GM12878 (cell line): ENCODE results near the gene PTP4A1. TPM values are rescaled to one million over a fixed set of nuclear protein-coding genes. Genes with fewer than 3 reads are reported as not detected.

ENCODE experiments used
- ATAC-seq: fragments of 200-7000 bp; cut with Tn5 transposase; 3 replicates; pipeline ENCODE4 v1.9.1; 2020; ENCODE audit warnings: mild to moderate bottlenecking, moderate library complexity
- BruUV-seq: library from RNA; stranded (reverse); fragments of 400-500 nt; replicated peaks from 2 replicates; lab custom pipeline; 2021; lab: Mats Ljungman, UMichigan
- CTCF ChIA-PET: fragments of 300-600 bp; sonication (Branson Sonifier 250); formaldehyde crosslinking; extraction: SDS; loops from one replicate; lab custom pipeline; 2021; ENCODE audit warnings: inconsistent platforms; lab: Yijun Ruan, JAX
- POLR2A ChIA-PET: fragments of 350-600 bp; formaldehyde crosslinking; extraction: SDS; loops from one replicate; lab custom pipeline; 2021; ENCODE audit warnings: inconsistent platforms; lab: Charles Lee
- RAD21 ChIA-PET: fragments of 300-600 bp; sonication (Branson Sonifier 250); formaldehyde crosslinking; loops from one replicate; lab custom pipeline; 2023; ENCODE audit warnings: antibody characterized with exemption; ENCODE audit not compliant: unreplicated experiment; lab: Charles Lee
- SMC1A ChIA-PET: fragments of 300-600 bp; sonication (Branson Sonifier 250); formaldehyde crosslinking; loops from one replicate; lab custom pipeline; 2023; ENCODE audit not compliant: unreplicated experiment, uncharacterized antibody; lab: Charles Lee
- DNase-seq: peaks from one replicate; pipeline ENCODE4 v3.0.0-alpha.2; 2011; ENCODE audit warnings: low read depth, low spot score
- FAIRE-seq: peaks from 3 replicates; lab custom pipeline; 2011; peaks lifted over from hg19 to GRCh38; lab: Jason Lieb, UNC
- H2AFZ ChIP-seq: 2 replicates; pipeline ENCODE4 v1.6.0; 2011; ENCODE audit warnings: low read depth, low read length, control low read depth; ENCODE audit not compliant: control insufficient read depth
- H3K27ac ChIP-seq: 2 replicates; pipeline ENCODE4 v1.5.1; 2011; ENCODE audit warnings: control low read depth; ENCODE audit not compliant: control insufficient read depth, insufficient read depth
- H3K27me3 ChIP-seq, 2 experiments: replicated peaks in 1 of 2; 2 replicates each; pipeline versions ENCODE4 v1.6.0 to v1.6.1; 2011; ENCODE audit warnings: low read length in 1 of 2; ENCODE audit not compliant: control insufficient read depth in 2 of 2, insufficient read depth in 2 of 2
- H3K36me3 ChIP-seq, 2 experiments: 2 replicates each; pipeline ENCODE4 v1.5.1; 2011; ENCODE audit warnings: low read length in 1 of 2; ENCODE audit not compliant: control insufficient read depth in 2 of 2, insufficient read depth in 2 of 2
- H3K4me1 ChIP-seq: 2 replicates; pipeline ENCODE4 v1.6.1; 2011; ENCODE audit warnings: mild to moderate bottlenecking, low read length, moderate library complexity, mixed read lengths; ENCODE audit not compliant: control insufficient read depth, insufficient read depth
- H3K4me2 ChIP-seq: 2 replicates; pipeline ENCODE4 v1.6.0; 2011; ENCODE audit warnings: control low read depth; ENCODE audit not compliant: control insufficient read depth, insufficient read depth
- H3K4me3 ChIP-seq: fragments of 200-600 bp; sonication (generic); 2 replicates; pipeline ENCODE4 v1.5.1; 2016
- H3K79me2 ChIP-seq: 2 replicates; pipeline ENCODE4 v1.6.0; 2011; ENCODE audit warnings: low read length; ENCODE audit not compliant: control insufficient read depth, insufficient read depth
- H3K9ac ChIP-seq: 2 replicates; pipeline ENCODE4 v1.8.0; 2011; ENCODE audit warnings: low read length, control low read depth, mixed read lengths; ENCODE audit not compliant: control insufficient read depth, insufficient read depth
- H3K9me3 ChIP-seq: replicated peaks from 3 replicates; pipeline ENCODE4 v1.5.1; 2011; ENCODE audit warnings: mild to moderate bottlenecking, low read length; ENCODE audit not compliant: control insufficient read depth, insufficient read depth
- H4K20me1 ChIP-seq: 2 replicates; pipeline ENCODE4 v1.6.0; 2011; ENCODE audit not compliant: control insufficient read depth, insufficient read depth
- BMI1 ChIP-seq: fragments of 450-650 bp; IDR thresholded peaks from 2 replicates; pipeline ENCODE4 v1.6.1; 2016; ENCODE audit warnings: mild to moderate bottlenecking, moderate library complexity, borderline replicate concordance
- EED ChIP-seq: sonication (generic); IDR thresholded peaks from 2 replicates; pipeline ENCODE4 v1.6.1; 2016; ENCODE audit warnings: antibody characterized with exemption, low read depth
- ESRRA ChIP-seq: IDR thresholded peaks from 2 replicates; pipeline ENCODE4 v1.6.1; 2012; ENCODE audit warnings: mild to moderate bottlenecking, low read length, improper control_type of control experiment
- IKZF2 ChIP-seq, 2 experiments: fragments of 450-650 bp; IDR thresholded peaks; 2 replicates each; pipeline ENCODE4 v1.6.1; 2017; ENCODE audit warnings: mild to moderate bottlenecking in 2 of 2, moderate library complexity in 2 of 2
- MEF2B ChIP-seq: fragments of 450-650 bp; IDR thresholded peaks from 2 replicates; pipeline ENCODE4 v1.6.1; 2018; ENCODE audit warnings: mild to moderate bottlenecking, moderate library complexity; ENCODE audit not compliant: partially characterized antibody, poor library complexity, severe bottlenecking
- NR2C2 ChIP-seq: IDR thresholded peaks from 2 replicates; pipeline ENCODE4 v1.6.1; 2011; ENCODE audit warnings: borderline replicate concordance, low read depth; ENCODE audit not compliant: control insufficient read depth, insufficient read length
- POLR2AphosphoS2 ChIP-seq: IDR thresholded peaks from 2 replicates; pipeline ENCODE4 v1.6.1; 2011; ENCODE audit warnings: low read depth, mild to moderate bottlenecking, low read length, improper control_type of control experiment, moderate library complexity
- RBBP5 ChIP-seq: fragments of 200-600 bp; sonication (generic); conservative IDR thresholded peaks from 2 replicates; pipeline ENCODE4 v1.6.1; 2016
- SP1 ChIP-seq: IDR thresholded peaks from one replicate; pipeline ENCODE4 v1.6.1; 2011; ENCODE audit warnings: low read depth, low read length
- STAT3 ChIP-seq: IDR thresholded peaks from 2 replicates; pipeline ENCODE4 v1.6.1; 2011; ENCODE audit warnings: low read depth, low read length, improper control_type of control experiment
- ZNF687 ChIP-seq: fragments of 450-650 bp; IDR thresholded peaks from 2 replicates; pipeline ENCODE4 v1.6.1; 2017; ENCODE audit warnings: mild to moderate bottlenecking, moderate library complexity
- WGBS: methylation state at CpG from one replicate; pipeline ENCODE4 v1.1.6; 2016; ENCODE audit warnings: low lambda C conversion rate; ENCODE audit not compliant: insufficient replicate concordance, insufficient coverage; ENCODE audit errors: missing lambda C conversion rate; 5-methylcytosine and 5-hydroxymethylcytosine counted together
- in situ Hi-C: fragments of 300-500 bp; cut with MboI; formaldehyde crosslinking; loops from 9 replicates; pipeline ENCODE4 v1.14.3; 2018; ENCODE audit warnings: mixed read lengths
- intact Hi-C: fragments of 100-400 bp; cut with micrococcal nuclease; formaldehyde crosslinking; loops from one replicate; pipeline ENCODE4 v1.14.2; 2022; ENCODE audit not compliant: unreplicated experiment
- polyA plus RNA-seq, 11 experiments: library from polyadenylated mRNA; depleted of rRNA in 4 of 11; unstranded in 6 of 11; stranded (reverse) in 5 of 11; fragments of >200 nt; fragmentation: Nextera tagmentation in 4 of 11; fragmentation: Illumina TruSeq in 1 of 11; extraction: Ambion mirVana in 4 of 11; extraction: Trizol in 1 of 11; gene quantifications; 1 replicate in 1 of 11; 2 replicates in 10 of 11; pipeline versions ENCODE4 v1.2.1 to v1.2.3, GENCODE V29; 2011 to 2016; ENCODE audit warnings: inconsistent platforms in 2 of 11, missing spikeins in 2 of 11, low read depth in 1 of 11
- total RNA-seq, 4 experiments: library from RNA; depleted of rRNA in 3 of 4; stranded (reverse); fragments of >200 nt in 3 of 4; fragmentation: Illumina TruSeq in 1 of 4; extraction: Trizol in 1 of 4; gene quantifications; 2 replicates each; pipeline versions ENCODE4 v1.2.1 to v1.2.3, GENCODE V29; 2013 to 2021
- TF ChIP-seq, protein P1 (sequence below): IDR thresholded peaks from 2 replicates; pipeline ENCODE4 v1.6.1; 2011; ENCODE audit warnings: low read depth, low read length, improper control_type of control experiment, borderline replicate concordance
- TF ChIP-seq, protein P2 (sequence below): fragments of 450-650 bp; IDR thresholded peaks from 2 replicates; pipeline ENCODE4 v1.6.1; 2017; ENCODE audit warnings: mild to moderate bottlenecking

PTP4A1 gene
- total and polyA plus RNA-seq, 10 of the 15 experiments (the other 5 are each of a cell fraction or from before 2014, with no cell fraction given) = 8.5 to 190 (median 46.4) TPM; not detected in 2

DNA sequence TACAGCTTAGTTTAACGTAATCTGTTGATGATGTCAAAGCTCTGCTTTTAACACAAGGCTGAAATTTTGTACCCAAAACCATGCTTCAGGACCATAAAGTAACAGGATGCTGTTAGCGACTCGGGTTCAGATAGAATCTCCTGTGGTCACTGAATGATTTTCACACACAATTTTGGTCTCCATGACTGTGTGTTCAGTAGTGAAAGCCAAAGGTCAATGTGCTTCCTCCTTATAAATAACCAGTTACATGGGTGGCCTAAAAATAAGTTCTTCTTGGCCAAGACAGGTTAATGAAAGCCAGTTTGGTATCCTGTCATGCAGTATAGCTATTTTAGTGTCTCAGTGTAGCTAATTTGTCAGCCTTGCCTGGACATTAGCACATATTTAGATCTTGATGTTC lies 19.1 kb upstream of the PTP4A1 start:
- in situ Hi-C loops = no loop called here
- TF ChIP-seq, protein P1, sequence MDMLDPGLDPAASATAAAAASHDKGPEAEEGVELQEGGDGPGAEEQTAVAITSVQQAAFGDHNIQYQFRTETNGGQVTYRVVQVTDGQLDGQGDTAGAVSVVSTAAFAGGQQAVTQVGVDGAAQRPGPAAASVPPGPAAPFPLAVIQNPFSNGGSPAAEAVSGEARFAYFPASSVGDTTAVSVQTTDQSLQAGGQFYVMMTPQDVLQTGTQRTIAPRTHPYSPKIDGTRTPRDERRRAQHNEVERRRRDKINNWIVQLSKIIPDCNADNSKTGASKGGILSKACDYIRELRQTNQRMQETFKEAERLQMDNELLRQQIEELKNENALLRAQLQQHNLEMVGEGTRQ = no peak
- peak; percentile 96 for TF ChIP-seq MEF2B
- no peak for TF ChIP-seq RBBP5
- TF ChIP-seq EED = no peak; the same call in 1 of the 2 replicates
- no peak for TF ChIP-seq SP1
- TF ChIP-seq ESRRA = no peak
- TF ChIP-seq POLR2AphosphoS2 = no peak
- TF ChIP-seq ZNF687 = 0 out of 2 replicates have a peak, but pooled peaks have one; percentile 8
- TF ChIP-seq IKZF2 (IDR thresholded peaks at IDR 0.05) = peak; percentile 79 to 90
- TF ChIP-seq, protein P2, sequence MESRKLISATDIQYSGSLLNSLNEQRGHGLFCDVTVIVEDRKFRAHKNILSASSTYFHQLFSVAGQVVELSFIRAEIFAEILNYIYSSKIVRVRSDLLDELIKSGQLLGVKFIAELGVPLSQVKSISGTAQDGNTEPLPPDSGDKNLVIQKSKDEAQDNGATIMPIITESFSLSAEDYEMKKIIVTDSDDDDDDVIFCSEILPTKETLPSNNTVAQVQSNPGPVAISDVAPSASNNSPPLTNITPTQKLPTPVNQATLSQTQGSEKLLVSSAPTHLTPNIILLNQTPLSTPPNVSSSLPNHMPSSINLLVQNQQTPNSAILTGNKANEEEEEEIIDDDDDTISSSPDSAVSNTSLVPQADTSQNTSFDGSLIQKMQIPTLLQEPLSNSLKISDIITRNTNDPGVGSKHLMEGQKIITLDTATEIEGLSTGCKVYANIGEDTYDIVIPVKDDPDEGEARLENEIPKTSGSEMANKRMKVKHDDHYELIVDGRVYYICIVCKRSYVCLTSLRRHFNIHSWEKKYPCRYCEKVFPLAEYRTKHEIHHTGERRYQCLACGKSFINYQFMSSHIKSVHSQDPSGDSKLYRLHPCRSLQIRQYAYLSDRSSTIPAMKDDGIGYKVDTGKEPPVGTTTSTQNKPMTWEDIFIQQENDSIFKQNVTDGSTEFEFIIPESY = no peak
- TF ChIP-seq STAT3 = no peak
- no peak for TF ChIP-seq NR2C2
- TF ChIP-seq BMI1 = no peak

More for the DNA sequence above, 19.1 kb upstream of the PTP4A1 start:
- Histone ChIP-seq H4K20me1 (no peaks in the 10 kb centered on the region), H3K9ac (no peak overlapping the region), H3K4me2 (peak overlapping the region; percentile 39; the same call in 1 of the 2 replicates), H3K27me3 (no peaks in the 10 kb centered on the region), H3K4me3 (no peak overlapping the region), H3K4me1 (peaks cover 11% of the 10 kb centered on the region; the same call in 1 of the 2 replicates), H2AFZ (no peak overlapping the region; the same call in 1 of the 2 replicates), H3K27ac (no peak overlapping the region), H3K36me3 (no peaks in the 10 kb centered on the region), H3K79me2 (no peaks in the 10 kb centered on the region), H3K9me3 (no peaks in the 10 kb centered on the region)
- DNase-seq = peak; percentile 81
- RAD21 ChIA-PET = interaction anchor here (0.6 to 2.4 kb wide), 12 partner anchors 12 to 211 kb away, joined by 3 to 11 read pairs (median 4); no protein-coding TSS in a partner anchor
- CTCF ChIA-PET = interaction anchor here (0.7 to 2.5 kb wide), 6 partner anchors 13 to 201 kb away, joined by 3 to 15 read pairs (median 4); no protein-coding TSS in a partner anchor
- FAIRE-seq = peak; percentile 86
- intact Hi-C loops = loop anchor here (2.0 kb wide), 1 partner anchor 48 kb away; no protein-coding TSS in a partner anchor
- WGBS = 28% methylated on average over 3 of the region's 3 CpGs
- SMC1A ChIA-PET = interaction anchor here (0.7 to 2.5 kb wide), 13 partner anchors 12 to 201 kb away, joined by 3 to 14 read pairs (median 6); no protein-coding TSS in a partner anchor
- POLR2A ChIA-PET = interaction anchor here (0.8 to 1.4 kb wide), 5 partner anchors 17 to 48 kb away, joined by 3 to 7 read pairs (median 4); no protein-coding TSS in a partner anchor
- peak; percentile 98 for ATAC-seq
- BruUV-seq = no TSS peak
